SU-DHL-6 (cell line): ENCODE measurements around the gene JPH3.

Experiments
- H2AFZ ChIP-seq: fragments of 200-600 bp; sonication (generic); 2 replicates; pipeline ENCODE4 v1.6.1; 2014; ENCODE audit warnings: low read depth, mild to moderate bottlenecking, moderate library complexity, mixed read lengths, antibody characterized with exemption, low read length; ENCODE audit not compliant: severe bottlenecking
- H3F3A ChIP-seq: fragments of 200-600 bp; shearing (Covaris generic); 2 replicates; pipeline ENCODE4 v1.6.0; 2016; ENCODE audit warnings: antibody characterized with exemption, mild to moderate bottlenecking; ENCODE audit not compliant: insufficient read depth
- H3K27ac ChIP-seq: fragments of 200-600 bp; sonication (generic); 2 replicates; pipeline ENCODE4 v1.5.1; 2016; ENCODE audit warnings: low read depth, mild to moderate bottlenecking, low read length, moderate library complexity, mixed read lengths
- H3K27me3 ChIP-seq: fragments of 200-600 bp; sonication (generic), shearing (Covaris generic); 2 replicates; pipeline ENCODE4 v1.6.0; 2014; ENCODE audit warnings: mild to moderate bottlenecking, low read length
- H3K36me3 ChIP-seq: fragments of 200-600 bp; sonication (generic); 2 replicates; pipeline ENCODE4 v1.6.1; 2014; ENCODE audit warnings: mild to moderate bottlenecking, low read length, mixed read lengths
- H3K4me2 ChIP-seq: fragments of 300-600, 200-600 bp; shearing (Covaris generic), sonication (generic); 2 replicates; pipeline ENCODE4 v1.6.0; 2014; ENCODE audit warnings: low read length, low read depth, mild to moderate bottlenecking; ENCODE audit not compliant: poor library complexity, severe bottlenecking
- H3K4me3 ChIP-seq: fragments of 200-600 bp; sonication (generic); 2 replicates; pipeline ENCODE4 v1.5.1; 2014; ENCODE audit warnings: antibody characterized with exemption, low read length, mild to moderate bottlenecking, mixed read lengths; ENCODE audit not compliant: insufficient read depth, poor library complexity, severe bottlenecking
- H3K79me2 ChIP-seq: fragments of 200-600 bp; sonication (generic); 2 replicates; pipeline ENCODE4 v1.6.1; 2014; ENCODE audit warnings: mild to moderate bottlenecking, low read length, moderate library complexity; ENCODE audit not compliant: insufficient read depth
- H3K9ac ChIP-seq: fragments of 200-600 bp; sonication (generic); 2 replicates; pipeline ENCODE4 v1.7.0; 2014; ENCODE audit warnings: mild to moderate bottlenecking, low read length
- H3K9me2 ChIP-seq: fragments of 200-600 bp; sonication (generic); replicated peaks from 2 replicates; pipeline ENCODE4 v1.6.1; 2014; ENCODE audit warnings: low read length; ENCODE audit not compliant: insufficient read depth
- H3K9me3 ChIP-seq: fragments of 200-600 bp; sonication (generic); 2 replicates; pipeline ENCODE4 v1.6.1; 2014; ENCODE audit warnings: low read length, mixed read lengths; ENCODE audit not compliant: insufficient read depth
- H4K20me1 ChIP-seq: fragments of 200-600 bp; sonication (generic); 2 replicates; pipeline ENCODE4 v1.6.1; 2014; ENCODE audit warnings: low read depth, mild to moderate bottlenecking, antibody characterized with exemption, low read length, moderate library complexity, mixed read lengths
- EZH2phosphoT487 ChIP-seq: fragments of 200-600 bp; sonication (generic), shearing (Covaris generic); conservative IDR thresholded peaks from 2 replicates; pipeline ENCODE4 v1.6.1; 2018; ENCODE audit warnings: mild to moderate bottlenecking, antibody characterized with exemption, low read length, moderate library complexity, mixed read lengths
- TF ChIP-seq, protein P1 (sequence below): fragments of 200-600 bp; sonication (generic); IDR thresholded peaks from one replicate; pipeline ENCODE4 v1.5.1; 2017; ENCODE audit warnings: antibody characterized with exemption, mild to moderate bottlenecking, low read length, moderate library complexity; ENCODE audit not compliant: insufficient read depth, poor library complexity, severe bottlenecking

The JPH3 gene

GRCh38 chr16:87700406-87701077 lies 98.2 kb downstream of the JPH3 start:
- Histone ChIP-seq H3K79me2 (no peaks in the 10 kb centered on the region), H3K9ac (peak overlapping the region; percentile 58; the same call in 1 of the 2 replicates), H3K36me3 (peaks cover 8% of the 10 kb centered on the region; the same call in 1 of the 2 replicates), H3K27me3 (no peaks in the 10 kb centered on the region), H3F3A (peaks cover 55% of the 10 kb centered on the region), H2AFZ (no peak overlapping the region), H4K20me1 (no peaks in the 10 kb centered on the region), H3K27ac (peak overlapping the region; percentile 99), H3K4me2 (peak overlapping the region; percentile 62), H3K4me3 (no peak overlapping the region), H3K9me3 (no peaks in the 10 kb centered on the region), H3K9me2 (no peaks in the 10 kb centered on the region)
- TF ChIP-seq, protein P1, sequence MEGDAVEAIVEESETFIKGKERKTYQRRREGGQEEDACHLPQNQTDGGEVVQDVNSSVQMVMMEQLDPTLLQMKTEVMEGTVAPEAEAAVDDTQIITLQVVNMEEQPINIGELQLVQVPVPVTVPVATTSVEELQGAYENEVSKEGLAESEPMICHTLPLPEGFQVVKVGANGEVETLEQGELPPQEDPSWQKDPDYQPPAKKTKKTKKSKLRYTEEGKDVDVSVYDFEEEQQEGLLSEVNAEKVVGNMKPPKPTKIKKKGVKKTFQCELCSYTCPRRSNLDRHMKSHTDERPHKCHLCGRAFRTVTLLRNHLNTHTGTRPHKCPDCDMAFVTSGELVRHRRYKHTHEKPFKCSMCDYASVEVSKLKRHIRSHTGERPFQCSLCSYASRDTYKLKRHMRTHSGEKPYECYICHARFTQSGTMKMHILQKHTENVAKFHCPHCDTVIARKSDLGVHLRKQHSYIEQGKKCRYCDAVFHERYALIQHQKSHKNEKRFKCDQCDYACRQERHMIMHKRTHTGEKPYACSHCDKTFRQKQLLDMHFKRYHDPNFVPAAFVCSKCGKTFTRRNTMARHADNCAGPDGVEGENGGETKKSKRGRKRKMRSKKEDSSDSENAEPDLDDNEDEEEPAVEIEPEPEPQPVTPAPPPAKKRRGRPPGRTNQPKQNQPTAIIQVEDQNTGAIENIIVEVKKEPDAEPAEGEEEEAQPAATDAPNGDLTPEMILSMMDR = no peak
- no peak for TF ChIP-seq EZH2phosphoT487

- no peaks in the 10 kb centered on the region for H3K27me3 ChIP-seq
- H3K4me3 ChIP-seq = no peak overlapping the region
- no peaks in the 10 kb centered on the region for H3K9me3 ChIP-seq
- peak overlapping the region; percentile 99 for H3K27ac ChIP-seq
- peaks cover 55% of the 10 kb centered on the region for H3F3A ChIP-seq
- no peak overlapping the region for H2AFZ ChIP-seq
- H3K9me2 ChIP-seq = no peaks in the 10 kb centered on the region
- H3K9ac ChIP-seq = peak overlapping the region; percentile 58
- TF ChIP-seq, protein P1 = no peak
- TF ChIP-seq EZH2phosphoT487 = no peak
- H4K20me1 ChIP-seq = no peaks in the 10 kb centered on the region
- peak overlapping the region; percentile 62 for H3K4me2 ChIP-seq
- peaks cover 8% of the 10 kb centered on the region; the same call in 1 of the 2 replicates for H3K36me3 ChIP-seq
- no peaks in the 10 kb centered on the region for H3K79me2 ChIP-seq
Observed at GRCh38 chr16:87701078-87701460, 98.8 kb downstream of the JPH3 start.

DNA sequence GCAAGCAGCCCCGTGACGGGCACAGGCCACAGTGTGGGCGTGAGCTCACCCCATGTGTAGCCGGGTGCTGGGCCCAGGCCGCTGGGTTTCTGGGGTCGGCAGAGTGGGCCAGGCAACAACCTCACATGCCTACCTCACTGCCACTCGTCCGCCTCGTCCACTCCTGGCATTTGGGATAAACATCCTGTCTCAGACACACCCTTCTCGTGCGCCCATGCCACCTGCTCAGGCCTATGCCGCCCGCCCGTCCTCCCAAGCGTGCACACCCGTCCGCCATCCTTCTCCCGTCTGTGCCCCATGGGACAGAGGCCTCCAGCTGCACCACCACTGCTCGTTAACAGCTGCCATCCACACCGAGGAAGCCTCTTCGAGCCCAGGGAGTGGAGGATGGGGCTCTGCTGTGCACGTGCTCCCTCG lies 99.2 kb downstream of the JPH3 start:
- Histone ChIP-seq H4K20me1 (no peaks in the 10 kb centered on the region), H3K27ac (peak overlapping the region; percentile 99), H3K9me2 (no peaks in the 10 kb centered on the region), H3K4me2 (peak overlapping the region; percentile 62), H3K79me2 (no peaks in the 10 kb centered on the region), H2AFZ (no peak overlapping the region), H3K27me3 (no peaks in the 10 kb centered on the region), H3K4me3 (no peak overlapping the region), H3K36me3 (peaks cover 8% of the 10 kb centered on the region; the same call in 1 of the 2 replicates), H3F3A (peaks cover 55% of the 10 kb centered on the region), H3K9ac (peak overlapping the region; percentile 58), H3K9me3 (no peaks in the 10 kb centered on the region)
- TF ChIP-seq, protein P1 = no peak
- TF ChIP-seq EZH2phosphoT487 = no peak
